NK-92 (cell line): Measurements from ENCODE around the gene CREB5.
"Not testable (repeated sequence)": the region's sequence is repeated elsewhere in the genome, so short reads cannot be mapped to it uniquely, and the experiment has no call there.

Experiments
- DNase-seq: peaks from one replicate; lab custom pipeline; 2025; ENCODE audit not compliant: unreplicated experiment; lab: John Stamatoyannopoulos, UW

CREB5 gene

GRCh38 chr7:28799619-28800018 is 387.3 kb downstream of the CREB5 start:
- no peak for DNase-seq

- no peak for DNase-seq
Measured at GRCh38 chr7:28800150-28800549, 387.8 kb downstream of the CREB5 start.

DNA sequence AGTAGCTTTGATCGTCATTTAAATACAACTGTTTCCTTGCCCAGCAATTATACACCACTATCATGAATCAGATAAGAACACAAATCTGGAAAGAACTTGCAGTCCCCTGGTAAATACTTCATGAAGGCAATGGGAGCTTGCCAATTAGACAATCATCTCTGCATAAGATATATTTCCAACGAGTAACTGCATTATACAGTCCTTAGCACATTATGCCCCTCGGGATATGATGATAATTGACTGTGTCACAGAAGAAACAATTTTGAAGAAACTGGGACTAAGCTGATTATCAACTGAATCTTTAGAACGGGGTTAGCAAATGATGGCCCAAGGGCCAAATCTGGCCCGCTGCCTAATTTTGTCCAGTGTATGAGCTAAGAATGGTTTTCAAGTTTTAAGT is 390.1 kb downstream of the CREB5 start:
- DNase-seq = no peak

DNA sequence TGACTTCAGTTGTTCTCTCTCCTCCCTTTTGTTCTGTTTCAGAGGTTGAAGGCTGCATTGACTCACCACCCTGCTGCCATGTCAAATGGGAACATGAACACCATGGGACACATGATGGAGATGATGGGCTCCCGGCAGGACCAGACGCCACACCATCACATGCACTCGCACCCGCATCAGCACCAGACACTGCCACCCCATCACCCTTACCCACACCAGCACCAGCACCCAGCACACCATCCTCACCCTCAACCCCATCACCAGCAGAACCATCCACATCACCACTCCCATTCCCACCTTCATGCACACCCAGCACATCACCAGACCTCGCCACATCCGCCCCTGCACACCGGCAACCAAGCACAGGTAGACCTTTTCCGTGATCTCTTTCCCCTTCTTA is 391.8 kb downstream of the CREB5 start:
- no peak for DNase-seq

GRCh38 chr7:28804990-28805389 is 392.7 kb downstream of the CREB5 start:
- DNase-seq = no peak

DNA sequence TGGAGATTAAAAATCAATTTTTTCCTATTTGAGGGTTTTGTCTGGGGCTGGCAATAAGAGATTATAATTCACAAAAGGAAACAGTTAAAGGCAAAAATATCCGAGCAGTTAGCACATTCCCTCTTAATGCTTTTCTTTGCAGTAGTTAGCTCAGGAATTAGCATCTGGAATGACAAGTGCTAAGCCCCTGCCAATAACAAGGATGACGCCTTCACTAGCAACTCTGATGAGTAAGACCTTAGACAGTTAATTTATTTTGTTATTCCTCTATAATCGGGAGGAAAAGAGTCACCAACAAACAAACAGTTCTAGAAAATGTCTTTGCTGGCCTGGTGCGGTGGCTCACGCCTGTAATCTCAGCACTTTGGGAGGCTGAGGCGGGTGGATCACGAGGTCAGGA is 394.5 kb downstream of the CREB5 start:
- no peak for DNase-seq

GRCh38 chr7:28807396-28807994 is 395.2 kb downstream of the CREB5 start:
- DNase-seq = no peak

- no peak for DNase-seq
Measured at GRCh38 chr7:28808796-28809533, 396.6 kb downstream of the CREB5 start.

GRCh38 chr7:28811008-28811407 is 398.7 kb downstream of the CREB5 start:
- DNase-seq = no peak

DNA sequence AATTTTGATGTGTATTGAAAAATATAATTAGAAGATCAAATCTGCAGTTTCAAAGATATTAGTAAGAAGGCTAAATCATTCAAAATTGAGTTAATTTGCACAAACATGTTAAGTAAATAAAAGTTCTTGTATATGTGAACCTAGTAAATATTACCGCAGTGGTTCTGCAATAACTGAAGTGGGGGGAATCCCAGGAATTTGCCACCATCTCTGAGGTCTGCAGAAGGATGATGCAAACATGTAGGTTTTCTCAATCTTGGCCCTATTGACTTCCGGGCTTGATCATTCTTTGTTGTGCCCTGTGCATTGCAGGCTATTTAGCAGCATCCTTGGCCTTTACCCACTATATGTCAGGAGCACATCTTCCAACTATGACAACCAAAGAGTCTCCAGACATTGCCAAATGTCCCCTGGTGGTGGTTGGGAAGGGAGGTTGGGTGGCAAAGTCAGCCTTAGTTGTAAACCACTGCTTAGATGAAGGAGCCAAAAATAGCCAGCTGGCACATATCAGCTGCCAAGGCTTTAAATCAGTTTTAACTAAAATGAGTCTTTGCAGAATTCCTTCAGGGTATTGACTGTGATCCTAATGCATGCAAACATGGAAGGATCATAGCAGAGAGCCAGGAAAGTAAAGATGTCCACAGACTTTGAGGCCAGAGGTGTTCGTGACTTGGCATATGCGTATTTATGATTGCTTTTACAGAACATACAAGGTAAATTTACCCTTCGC is 399.5 kb downstream of the CREB5 start:
- DNase-seq = no peak

DNA sequence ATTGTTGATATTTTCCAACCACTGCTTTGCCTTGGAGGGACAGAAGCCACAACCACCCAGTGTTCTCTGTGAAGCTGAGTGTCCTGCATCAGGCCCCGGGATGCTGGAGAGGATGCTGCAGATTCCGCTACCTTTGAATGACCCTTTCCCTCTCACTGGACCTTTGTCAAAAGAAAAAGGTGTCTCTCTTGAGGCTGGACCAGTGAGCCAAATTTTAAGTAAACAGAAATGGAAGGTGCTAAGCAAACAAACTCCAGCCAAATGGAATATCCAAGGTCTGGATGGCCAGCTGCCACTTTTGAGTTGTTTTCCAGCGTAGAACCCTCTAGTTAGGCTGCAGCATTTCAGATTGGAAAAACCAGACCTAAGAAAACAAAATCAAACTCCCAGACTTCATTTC is 400.3 kb downstream of the CREB5 start:
- no peak for DNase-seq

DNA sequence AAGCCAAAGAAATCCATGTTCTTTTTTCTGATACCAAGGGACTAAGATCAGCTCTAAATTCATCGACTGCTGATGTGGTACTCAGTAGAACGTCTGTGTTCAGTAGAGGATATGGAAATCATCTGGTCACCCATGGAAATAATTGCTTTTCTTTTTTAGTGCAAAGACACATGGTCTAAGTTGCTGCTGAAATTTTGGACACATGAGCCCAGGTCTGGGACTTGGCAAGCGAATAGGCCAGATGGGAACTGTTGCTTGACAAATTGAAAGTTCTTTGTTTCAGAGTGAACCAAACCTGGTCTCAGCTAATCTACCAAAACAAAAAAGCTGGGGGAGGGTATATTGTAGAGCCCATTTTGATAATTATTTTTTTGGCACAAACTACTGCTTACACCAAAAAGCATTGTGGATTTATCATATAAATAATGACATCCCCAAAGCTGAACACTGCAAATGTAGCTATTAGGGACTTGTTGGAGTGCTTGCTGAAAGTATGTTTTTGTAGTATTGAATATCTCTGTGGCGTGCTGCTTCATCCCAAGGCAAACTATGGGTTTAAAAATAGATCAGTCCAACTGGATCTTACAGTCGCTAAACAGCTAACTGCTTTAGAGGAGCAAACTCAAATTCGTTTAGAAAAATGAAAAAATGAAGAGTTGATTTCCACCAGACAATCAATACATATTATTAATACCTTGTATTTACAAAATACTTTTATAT is 401.1 kb downstream of the CREB5 start:
- no peak for DNase-seq

GRCh38 chr7:28815369-28815927 is 403.1 kb downstream of the CREB5 start:
- no peak for DNase-seq

GRCh38 chr7:28815928-28816373 is 403.6 kb downstream of the CREB5 start:
- no peak for DNase-seq

GRCh38 chr7:28818996-28819395 is 406.7 kb downstream of the CREB5 start:
- DNase-seq = no peak

GRCh38 chr7:28823582-28823981 is 411.3 kb downstream of the CREB5 start:
- DNase-seq = no peak

- not testable (repeated sequence) for DNase-seq
Measured at GRCh38 chr7:28825817-28826448, 413.6 kb downstream of the CREB5 start.

DNA sequence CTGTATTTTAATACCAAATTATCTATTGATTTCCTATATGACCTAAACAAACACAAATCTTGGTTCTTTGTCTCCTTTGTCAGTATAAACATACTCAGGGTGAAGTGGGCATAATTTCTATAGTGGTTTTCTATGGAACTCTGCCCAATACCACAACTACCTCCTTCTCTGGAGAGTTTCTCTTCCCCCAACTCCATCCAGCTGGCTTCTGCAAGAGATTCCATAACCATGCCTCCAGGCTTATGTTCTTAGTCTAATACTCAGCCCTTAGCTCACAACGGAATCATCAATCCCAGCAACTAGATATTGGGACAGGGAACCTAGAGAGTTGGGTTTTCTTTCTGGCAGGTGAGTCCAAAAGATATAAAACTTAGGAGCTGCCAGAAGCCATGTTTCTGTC is 418.5 kb downstream of the CREB5 start:
- DNase-seq = no peak

DNA sequence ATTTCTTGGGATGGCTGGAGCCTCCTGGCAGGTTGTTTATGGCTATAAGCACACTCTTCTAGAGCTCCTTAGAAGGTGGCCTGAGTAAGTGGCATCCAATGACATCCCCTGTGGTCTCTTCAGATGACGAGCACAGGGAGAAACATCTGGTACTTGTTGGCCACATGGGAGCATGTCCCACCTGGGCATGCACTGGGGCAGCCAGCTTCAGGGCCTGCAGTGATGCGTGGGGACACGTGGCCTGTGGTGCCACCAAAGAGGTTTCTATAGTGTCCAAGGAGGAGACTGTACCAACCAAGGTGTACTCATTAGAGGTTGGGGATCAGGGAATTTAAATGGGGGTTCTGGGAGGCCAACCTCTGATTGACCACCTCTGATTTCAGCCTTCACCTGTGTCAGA is 420.4 kb downstream of the CREB5 start:
- DNase-seq = no peak

GRCh38 chr7:28835800-28836199 is 423.5 kb downstream of the CREB5 start:
- no peak for DNase-seq

- no peak for DNase-seq
Measured at GRCh38 chr7:28836716-28837115, 424.4 kb downstream of the CREB5 start.
